ENCODE data around the gene MOCS1. TPM values are rescaled to one million over a fixed set of nuclear protein-coding genes. Genes with fewer than 3 reads are reported as not detected.

Gene MOCS1
- total and polyA plus RNA-seq, 2 donors (not counting 1 experiment from before 2014, with no cell fraction given), result 0.15 TPM; not detected in 1

DNA sequence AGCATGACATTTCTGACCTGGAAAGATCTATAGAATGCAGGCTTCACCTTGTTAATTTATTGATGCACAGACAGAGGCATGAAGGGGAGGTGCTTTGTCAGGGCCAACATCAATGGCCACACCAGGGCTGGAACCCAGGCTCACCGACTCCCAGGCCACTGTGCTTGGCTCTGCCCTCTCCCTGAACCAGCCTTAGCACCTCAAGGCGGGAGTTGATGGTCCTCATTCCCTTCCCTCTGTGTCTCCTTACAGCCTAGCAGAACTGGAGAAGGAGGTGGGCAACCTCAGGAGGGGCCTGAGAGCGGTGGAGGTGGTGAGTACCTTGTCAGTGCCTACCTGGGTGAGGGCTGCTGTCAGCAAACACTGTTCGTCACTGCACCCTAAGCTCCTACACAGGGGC is 35.6 kb downstream of the MOCS1 start:
- Mint-ChIP-seq H3K4me1 (no peaks in the 10 kb centered on the region), H3K27ac (no peak overlapping the region), H3K27me3 (peaks cover 19% of the 10 kb centered on the region), H3K4me3 (no peak overlapping the region), H3K9me3 (ENCODE audit: insufficient read depth) (no peaks in the 10 kb centered on the region)
- Histone ChIP-seq H3K9me3 (ENCODE audit: control extremely low read depth in 1 of 3, control insufficient read depth in 2 of 3, insufficient read depth in 1 of 3, low read length in 2 of 3) (peaks cover 0 to 10% (median 0%) of the 10 kb centered on the region in 3 donors), H3K27ac (ENCODE audit: low read length in 2 of 2) (no peak overlapping the region), H3K36me3 (replicated peaks in 1 of 2; ENCODE audit: control extremely low read depth in 1 of 2, control insufficient read depth in 1 of 2, extremely low read depth in 1 of 2, insufficient read depth in 2 of 2, low read length in 1 of 2) (no peaks in the 10 kb centered on the region), H3K4me3 (ENCODE audit: control extremely low read depth in 1 of 5, extremely low read depth in 1 of 5, insufficient read depth in 1 of 5, low read depth in 2 of 5, low read length in 4 of 5) (no peak overlapping the region), H3K9ac (ENCODE audit: low read length) (no peak overlapping the region), H3K4me1 (ENCODE audit: control insufficient read depth in 2 of 2, insufficient read depth in 2 of 2, low read length in 2 of 2) (no peaks in the 10 kb centered on the region), H3K27me3 (replicated peaks in 1 of 4; ENCODE audit: control extremely low read depth in 1 of 4, control insufficient read depth in 3 of 4, insufficient read depth in 4 of 4, low read length in 3 of 4) (no peaks in the 10 kb centered on the region), H4K20me1 (ENCODE audit: control insufficient read depth, insufficient read depth, low read length, poor library complexity, severe bottlenecking) (no peaks in the 10 kb centered on the region), H3K4me2 (replicated peaks; ENCODE audit: low read depth, low read length, poor library complexity, severe bottlenecking) (no peak overlapping the region), H3K79me2 (ENCODE audit: control insufficient read depth, insufficient read depth, low read length) (no peaks in the 10 kb centered on the region), H2AFZ (ENCODE audit: insufficient read depth, low read depth, low read length, poor library complexity, severe bottlenecking) (no peak overlapping the region)
- TF ChIP-seq EZH2 (IDR thresholded peaks at IDR 0.05; ENCODE audit: borderline replicate concordance, insufficient read depth, low read depth, low read length, poor library complexity, severe bottlenecking) (no peak), CTCF (IDR thresholded peaks at IDR 0.05) (no peak)
- ChIA-PET CTCF (no interaction called here), POLR2A (no interaction called here)
- ATAC-seq (ENCODE audit: low read depth) (no peak), DNase-seq (no peak)
- 86% methylated on average over 1 of the region's 4 CpGs for WGBS (ENCODE audit: insufficient coverage)
- intact Hi-C loops (cut with micrococcal nuclease), result no loop called here

DNA sequence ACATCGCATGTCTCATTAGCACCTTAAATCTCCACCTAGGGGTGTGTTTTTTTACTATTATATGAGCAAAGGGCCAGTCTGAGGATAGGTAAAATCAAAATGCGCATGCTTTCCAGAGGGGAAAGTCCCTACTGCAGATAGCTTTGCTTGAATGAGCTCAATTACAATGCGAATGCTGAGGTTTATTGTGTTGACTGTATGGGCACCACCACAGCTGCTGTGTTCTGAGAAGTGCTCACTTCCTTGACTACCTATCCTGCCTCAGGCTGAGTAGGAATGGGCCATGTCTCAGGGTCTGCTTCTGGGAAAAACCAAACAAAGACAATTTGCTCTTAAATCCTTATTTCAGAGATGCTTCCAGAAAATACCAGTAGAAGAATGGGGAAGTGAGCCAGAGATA is 36.6 kb downstream of the MOCS1 start:
- Histone ChIP-seq H3K4me2 (replicated peaks; ENCODE audit: low read depth, low read length, poor library complexity, severe bottlenecking) (no peak overlapping the region), H4K20me1 (ENCODE audit: control insufficient read depth, insufficient read depth, low read length, poor library complexity, severe bottlenecking) (no peaks in the 10 kb centered on the region), H2AFZ (ENCODE audit: insufficient read depth, low read depth, low read length, poor library complexity, severe bottlenecking) (no peak overlapping the region), H3K9me3 (ENCODE audit: control extremely low read depth in 1 of 3, control insufficient read depth in 2 of 3, insufficient read depth in 1 of 3, low read length in 2 of 3) (peaks cover 0 to 10% (median 0%) of the 10 kb centered on the region in 3 donors), H3K79me2 (ENCODE audit: control insufficient read depth, insufficient read depth, low read length) (no peaks in the 10 kb centered on the region), H3K9ac (ENCODE audit: low read length) (no peak overlapping the region), H3K4me3 (ENCODE audit: control extremely low read depth in 1 of 5, extremely low read depth in 1 of 5, insufficient read depth in 1 of 5, low read depth in 2 of 5, low read length in 4 of 5) (no peak overlapping the region), H3K27ac (ENCODE audit: low read length in 2 of 2) (no peak overlapping the region), H3K27me3 (replicated peaks in 1 of 4; ENCODE audit: control extremely low read depth in 1 of 4, control insufficient read depth in 3 of 4, insufficient read depth in 4 of 4, low read length in 3 of 4) (peaks cover 0 to 2% (median 0%) of the 10 kb centered on the region in 4 experiments), H3K36me3 (replicated peaks in 1 of 2; ENCODE audit: control extremely low read depth in 1 of 2, control insufficient read depth in 1 of 2, extremely low read depth in 1 of 2, insufficient read depth in 2 of 2, low read length in 1 of 2) (no peaks in the 10 kb centered on the region), H3K4me1 (ENCODE audit: control insufficient read depth in 2 of 2, insufficient read depth in 2 of 2, low read length in 2 of 2) (no peaks in the 10 kb centered on the region)
- intact Hi-C loops (cut with micrococcal nuclease), result no loop called here
- Mint-ChIP-seq H3K27me3 (peaks cover 19% of the 10 kb centered on the region), H3K27ac (no peak overlapping the region), H3K9me3 (ENCODE audit: insufficient read depth) (no peaks in the 10 kb centered on the region), H3K4me3 (no peak overlapping the region), H3K4me1 (no peaks in the 10 kb centered on the region)
- ATAC-seq (ENCODE audit: low read depth) (no peak), DNase-seq (no peak)
- CTCF ChIA-PET, result no interaction called here
- no peak for TF ChIP-seq EZH2 (IDR thresholded peaks at IDR 0.05; ENCODE audit: borderline replicate concordance, insufficient read depth, low read depth, low read length, poor library complexity, severe bottlenecking)
- no CpG with 5 or more reads among the region's 3 CpGs for WGBS (ENCODE audit: insufficient coverage)
- POLR2A ChIA-PET, result no interaction called here

Measured in B cell (primary cell).